ENCODE data around the gene SNORC.

DNA sequence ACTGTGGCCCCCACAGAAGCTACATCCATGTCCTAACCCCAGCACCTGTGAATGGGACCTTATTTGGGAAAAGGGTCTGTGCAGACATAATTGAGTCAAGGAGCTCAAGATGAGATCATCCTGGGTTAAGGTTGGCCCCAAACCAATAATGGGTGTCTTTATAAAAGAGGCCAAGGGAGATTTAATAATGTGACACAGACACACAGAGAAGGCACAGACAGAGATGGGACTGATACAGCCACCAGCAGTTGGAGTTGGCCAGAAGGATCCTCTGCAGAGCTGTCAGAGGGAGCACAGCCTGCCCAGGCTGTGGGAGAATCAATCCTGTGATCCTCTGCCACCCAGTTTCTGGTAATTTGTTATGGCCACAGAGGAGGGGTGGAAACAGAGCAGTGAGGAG, 26.0 kb downstream of the SNORC start:
- no peak for TF ChIP-seq CTCF (IDR thresholded peaks at IDR 0.05)
- no peak for TF ChIP-seq POLR2A (IDR thresholded peaks at IDR 0.05)
- TF ChIP-seq EP300 (IDR thresholded peaks at IDR 0.05) = no peak

Data from tibial nerve (tissue), 4 donors.